Muscle layer of duodenum (tissue), 2 donors: ENCODE results near the gene BCL2L13.

ENCODE experiments used
- H3K27ac ChIP-seq: one replicate; pipeline ENCODE4 v1.7.0; 2013; ENCODE audit warnings: mild to moderate bottlenecking, low read length
- H3K27me3 ChIP-seq: one replicate; pipeline ENCODE4 v1.7.0; 2013; ENCODE audit warnings: low read depth, mild to moderate bottlenecking, control low read depth, low read length
- H3K36me3 ChIP-seq, 2 donors: one replicate each; pipeline ENCODE4 v1.7.0; 2013; ENCODE audit warnings: low read length in 2 of 2, control low read depth in 1 of 2, mild to moderate bottlenecking in 1 of 2; ENCODE audit not compliant: insufficient read depth in 2 of 2, control insufficient read depth in 1 of 2
- H3K4me1 ChIP-seq, 2 donors: one replicate each; pipeline ENCODE4 v1.7.0; 2013; ENCODE audit warnings: low read length in 2 of 2, mild to moderate bottlenecking in 2 of 2, control low read depth in 1 of 2, moderate library complexity in 1 of 2; ENCODE audit not compliant: insufficient read depth in 2 of 2, control insufficient read depth in 1 of 2
- H3K4me3 ChIP-seq, 2 donors: one replicate each; pipeline ENCODE4 v1.7.0; 2013; ENCODE audit warnings: low read length in 2 of 2, low read depth in 1 of 2, mild to moderate bottlenecking in 1 of 2
- H3K9me3 ChIP-seq, 2 donors: one replicate each; pipeline ENCODE4 v1.7.0; 2013; ENCODE audit warnings: low read length in 2 of 2, control low read depth in 1 of 2, mild to moderate bottlenecking in 1 of 2; ENCODE audit not compliant: control insufficient read depth in 1 of 2
- donor health status: healthy.

Gene BCL2L13

GRCh38 chr22:17710023-17710422 lies 71.5 kb downstream of the BCL2L13 start:
- no peaks in the 10 kb centered on the region for H3K27me3 ChIP-seq
- H3K4me1 ChIP-seq = peaks cover 3 to 6% of the 10 kb centered on the region in 2 donors
- no peaks in the 10 kb centered on the region for H3K9me3 ChIP-seq
- no peak overlapping the region for H3K4me3 ChIP-seq
- no peak overlapping the region for H3K27ac ChIP-seq
- peaks cover 0 to 14% of the 10 kb centered on the region in 2 donors for H3K36me3 ChIP-seq

GRCh38 chr22:17712441-17712840 lies 73.9 kb downstream of the BCL2L13 start:
- no peak overlapping the region for H3K27ac ChIP-seq

GRCh38 chr22:17716529-17716928 lies 78.0 kb downstream of the BCL2L13 start:
- H3K36me3 ChIP-seq = peaks cover 0 to 2% of the 10 kb centered on the region in 2 donors
- H3K27me3 ChIP-seq = no peaks in the 10 kb centered on the region
- no peak overlapping the region for H3K4me3 ChIP-seq
- H3K9me3 ChIP-seq = no peaks in the 10 kb centered on the region
- no peak overlapping the region for H3K27ac ChIP-seq
- peaks cover 0 to 8% of the 10 kb centered on the region in 2 donors for H3K4me1 ChIP-seq

More at GRCh38 chr22:17712441-17712840, 73.9 kb downstream of the BCL2L13 start:
- peaks cover 0 to 7% of the 10 kb centered on the region in 2 donors for H3K36me3 ChIP-seq
- no peaks in the 10 kb centered on the region for H3K9me3 ChIP-seq
- no peaks in the 10 kb centered on the region for H3K27me3 ChIP-seq
- no peak overlapping the region for H3K4me3 ChIP-seq
- peaks cover 0 to 10% of the 10 kb centered on the region in 2 donors for H3K4me1 ChIP-seq

GRCh38 chr22:17717708-17718107 lies 79.2 kb downstream of the BCL2L13 start:
- no peaks in the 10 kb centered on the region for H3K36me3 ChIP-seq
- no peaks in the 10 kb centered on the region for H3K27me3 ChIP-seq
- no peak overlapping the region for H3K4me3 ChIP-seq
- H3K27ac ChIP-seq = no peak overlapping the region
- H3K9me3 ChIP-seq = no peaks in the 10 kb centered on the region
- peaks cover 0 to 4% of the 10 kb centered on the region in 2 donors for H3K4me1 ChIP-seq

- Histone ChIP-seq H3K27me3 (no peaks in the 10 kb centered on the region), H3K4me1 (peaks cover 0 to 10% of the 10 kb centered on the region in 2 donors), H3K36me3 (no peaks in the 10 kb centered on the region), H3K27ac (no peak overlapping the region), H3K9me3 (no peaks in the 10 kb centered on the region), H3K4me3 (no peak overlapping the region)
Measured at GRCh38 chr22:17719911-17720310, 81.4 kb downstream of the BCL2L13 start.

- Histone ChIP-seq H3K4me1 (peaks cover 0 to 22% of the 10 kb centered on the region in 2 donors), H3K36me3 (peaks cover 11 to 24% of the 10 kb centered on the region in 2 donors), H3K27ac (peak overlapping the region; percentile 21), H3K9me3 (no peaks in the 10 kb centered on the region), H3K4me3 (no peak overlapping the region), H3K27me3 (no peaks in the 10 kb centered on the region)
Measured at GRCh38 chr22:17724241-17724640, 85.7 kb downstream of the BCL2L13 start.

- peaks cover 16 to 30% of the 10 kb centered on the region in 2 donors for H3K36me3 ChIP-seq
Measured at GRCh38 chr22:17724678-17725499, 86.3 kb downstream of the BCL2L13 start.

GRCh38 chr22:17725500-17725796 lies 86.9 kb downstream of the BCL2L13 start:
- H3K4me1 ChIP-seq = peaks cover 0 to 22% of the 10 kb centered on the region in 2 donors
- no peaks in the 10 kb centered on the region for H3K27me3 ChIP-seq
- H3K4me3 ChIP-seq = no peak overlapping the region
- H3K9me3 ChIP-seq = no peaks in the 10 kb centered on the region
- peak overlapping the region; percentile 21 for H3K27ac ChIP-seq
- peaks cover 21 to 36% of the 10 kb centered on the region in 2 donors for H3K36me3 ChIP-seq

More at GRCh38 chr22:17724678-17725499, 86.3 kb downstream of the BCL2L13 start:
- no peak overlapping the region for H3K4me3 ChIP-seq
- no peaks in the 10 kb centered on the region for H3K27me3 ChIP-seq
- peak overlapping the region; percentile 21 for H3K27ac ChIP-seq
- no peaks in the 10 kb centered on the region for H3K9me3 ChIP-seq
- H3K4me1 ChIP-seq = peaks cover 0 to 22% of the 10 kb centered on the region in 2 donors

- no peaks in the 10 kb centered on the region for H3K27me3 ChIP-seq
- H3K27ac ChIP-seq = peak overlapping the region; percentile 2
- peaks cover 24 to 36% of the 10 kb centered on the region in 2 donors for H3K36me3 ChIP-seq
Measured at GRCh38 chr22:17726006-17726927, 87.7 kb downstream of the BCL2L13 start.

GRCh38 chr22:17726928-17727897 lies 88.7 kb downstream of the BCL2L13 start:
- H3K36me3 ChIP-seq = peaks cover 33 to 37% of the 10 kb centered on the region in 2 donors
- H3K27ac ChIP-seq = peak overlapping the region; percentile 2
- no peak overlapping the region for H3K4me3 ChIP-seq

More at GRCh38 chr22:17726006-17726927, 87.7 kb downstream of the BCL2L13 start:
- H3K4me1 ChIP-seq = peaks cover 0 to 22% of the 10 kb centered on the region in 2 donors
- H3K9me3 ChIP-seq = no peaks in the 10 kb centered on the region
- no peak overlapping the region for H3K4me3 ChIP-seq

More at GRCh38 chr22:17726928-17727897, 88.7 kb downstream of the BCL2L13 start:
- Histone ChIP-seq H3K27me3 (no peaks in the 10 kb centered on the region), H3K9me3 (no peaks in the 10 kb centered on the region), H3K4me1 (peaks cover 0 to 22% of the 10 kb centered on the region in 2 donors)
